H1 (cell line): Measurements from ENCODE around the gene POU4F1. TPM values are rescaled to one million over a fixed set of nuclear protein-coding genes. Genes with fewer than 3 reads are reported as not detected.

Source experiments
- CTCF ChIA-PET: fragments of 300-600 bp; sonication (Branson Sonifier 250); formaldehyde crosslinking; loops from one replicate; lab custom pipeline; 2021; ENCODE audit not compliant: partially characterized antibody; lab: Charles Lee
- POLR2A ChIA-PET: fragments of 300-600 bp; sonication (Branson Sonifier 250); formaldehyde crosslinking; loops from one replicate; lab custom pipeline; 2021; ENCODE audit warnings: inconsistent platforms; ENCODE audit not compliant: partially characterized antibody; lab: Charles Lee
- DNase-seq, 2 experiments: peaks; one replicate each; pipeline versions ENCODE4 v3.0.0 to v3.0.0-alpha.2; 2010 to 2022; ENCODE audit warnings: low spot score in 2 of 2, low read depth in 1 of 2, mixed read lengths in 1 of 2
- FAIRE-seq: peaks from 2 replicates; lab custom pipeline; 2011; peaks lifted over from hg19 to GRCh38; lab: Jason Lieb, UNC
- H2AFZ ChIP-seq: 2 replicates; pipeline ENCODE4 v1.8.1; 2012; ENCODE audit warnings: low read length, inconsistent platforms
- H2AK5ac ChIP-seq: 2 replicates; pipeline ENCODE4 v1.6.1; 2013; ENCODE audit warnings: low read depth, low read length
- H2BK120ac ChIP-seq: replicated peaks from 2 replicates; pipeline ENCODE3; 2013; ENCODE audit warnings: low read depth, low read length, inconsistent platforms
- H2BK12ac ChIP-seq: 2 replicates; pipeline ENCODE4 v1.6.1; 2013; ENCODE audit warnings: low read depth, low read length
- H2BK15ac ChIP-seq: 2 replicates; pipeline ENCODE4 v1.6.1; 2013; ENCODE audit warnings: low read length
- H2BK20ac ChIP-seq: 2 replicates; pipeline ENCODE4 v1.6.1; 2013; ENCODE audit warnings: low read length
- H2BK5ac ChIP-seq: 2 replicates; pipeline ENCODE4 v1.6.1; 2013; ENCODE audit warnings: low read depth, low read length
- H3K14ac ChIP-seq: 2 replicates; pipeline ENCODE4 v1.6.1; 2013; ENCODE audit warnings: inconsistent platforms; ENCODE audit not compliant: insufficient read length
- H3K18ac ChIP-seq: 2 replicates; pipeline ENCODE4 v1.6.1; 2013; ENCODE audit warnings: low read length; ENCODE audit errors: extremely low read depth
- H3K23ac ChIP-seq: 2 replicates; pipeline ENCODE4 v1.6.1; 2013; ENCODE audit warnings: inconsistent platforms; ENCODE audit not compliant: insufficient read length
- H3K23me2 ChIP-seq: 2 replicates; pipeline ENCODE4 v1.6.1; 2013; ENCODE audit warnings: low read depth, low read length
- H3K27ac ChIP-seq: 2 replicates; pipeline ENCODE4 v1.6.1; 2011; ENCODE audit warnings: low read depth, low read length, inconsistent platforms
- H3K27me3 ChIP-seq, 4 experiments: replicated peaks in 1 of 4; 1 replicate in 1 of 4; 2 replicates in 3 of 4; pipeline versions ENCODE4 v1.6.1 to v1.8.1; 2011 to 2013; ENCODE audit warnings: low read length in 3 of 4, mild to moderate bottlenecking in 3 of 4, inconsistent platforms in 2 of 4, mixed read lengths in 2 of 4, moderate library complexity in 1 of 4; ENCODE audit not compliant: control insufficient read depth in 3 of 4, insufficient read depth in 3 of 4; ENCODE audit errors: extremely low read depth in 1 of 4
- H3K36me3 ChIP-seq, 4 experiments: 2 replicates each; pipeline versions ENCODE4 v1.6.1 to v1.8.1; 2011 to 2013; ENCODE audit warnings: mild to moderate bottlenecking in 4 of 4, low read length in 3 of 4, moderate library complexity in 2 of 4, control low read depth in 1 of 4, inconsistent platforms in 1 of 4; ENCODE audit not compliant: insufficient read depth in 4 of 4, control insufficient read depth in 2 of 4
- H3K4ac ChIP-seq: replicated peaks from 2 replicates; pipeline ENCODE3; 2013; ENCODE audit warnings: low read length, low read depth, mixed read lengths, inconsistent platforms; ENCODE audit not compliant: insufficient read length
- H3K4me1 ChIP-seq, 4 experiments: replicated peaks in 1 of 4; 1 replicate in 1 of 4; 2 replicates in 3 of 4; pipeline versions ENCODE4 v1.6.1 to v1.8.1; 2011 to 2013; ENCODE audit warnings: low read length in 3 of 4, inconsistent platforms in 2 of 4, mixed read lengths in 1 of 4; ENCODE audit not compliant: insufficient read depth in 4 of 4, control insufficient read depth in 3 of 4
- H3K4me2 ChIP-seq, 2 experiments: 2 replicates each; pipeline versions ENCODE4 v1.6.1 to v1.8.1; 2011 to 2013; ENCODE audit warnings: low read depth in 2 of 2, low read length in 2 of 2, control low read depth in 1 of 2, inconsistent platforms in 1 of 2, mild to moderate bottlenecking in 1 of 2; ENCODE audit not compliant: insufficient read depth in 1 of 2
- H3K4me3 ChIP-seq, 4 experiments: fragments of 200-600, 300-600 bp in 1 of 4; sonication (generic), shearing (Covaris generic), sonication (Bioruptor Twin) in 1 of 4; 2 replicates each; pipeline versions ENCODE4 v1.5.1 to v1.8.1; 2011 to 2016; ENCODE audit warnings: low read length in 4 of 4, low read depth in 3 of 4, control low read depth in 2 of 4, inconsistent platforms in 2 of 4, mild to moderate bottlenecking in 2 of 4, mixed read lengths in 1 of 4, moderate library complexity in 1 of 4; ENCODE audit not compliant: insufficient read depth in 2 of 4; ENCODE audit errors: extremely low read depth in 1 of 4
- H3K56ac ChIP-seq: replicated peaks from 2 replicates; pipeline ENCODE3; 2013; ENCODE audit warnings: low read depth, mild to moderate bottlenecking, mixed read lengths, low read length, inconsistent platforms; ENCODE audit not compliant: insufficient read length
- H3K79me1 ChIP-seq: 2 replicates; pipeline ENCODE4 v1.6.1; 2013; ENCODE audit warnings: low read depth, low read length, control low read depth
- H3K79me2 ChIP-seq, 2 experiments: 2 replicates each; pipeline versions ENCODE4 v1.6.1 to v1.8.1; 2012 to 2013; ENCODE audit warnings: low read length in 2 of 2, mild to moderate bottlenecking in 2 of 2, inconsistent platforms in 1 of 2; ENCODE audit not compliant: insufficient read depth in 2 of 2, control insufficient read depth in 1 of 2
- H3K9ac ChIP-seq, 4 experiments: replicated peaks in 1 of 4; 1 replicate in 1 of 4; 2 replicates in 3 of 4; pipeline versions ENCODE4 v1.6.1 to v1.8.1; 2011 to 2013; ENCODE audit warnings: low read depth in 3 of 4, low read length in 3 of 4, control low read depth in 2 of 4, mild to moderate bottlenecking in 2 of 4, moderate library complexity in 2 of 4, inconsistent platforms in 1 of 4; ENCODE audit errors: extremely low read depth in 1 of 4
- H3K9me3 ChIP-seq, 2 experiments: 2 replicates each; pipeline versions ENCODE4 v1.6.1 to v1.8.1; 2012 to 2013; ENCODE audit warnings: mild to moderate bottlenecking in 2 of 2, moderate library complexity in 2 of 2, control low read depth in 1 of 2, inconsistent platforms in 1 of 2, low read depth in 1 of 2, low read length in 1 of 2, mixed read lengths in 1 of 2; ENCODE audit not compliant: insufficient read depth in 2 of 2
- H4K20me1 ChIP-seq, 2 experiments: replicated peaks in 1 of 2; 2 replicates each; pipeline versions ENCODE3 to v1.8.1; 2011 to 2013; ENCODE audit warnings: inconsistent platforms in 2 of 2, low read length in 2 of 2, mild to moderate bottlenecking in 1 of 2; ENCODE audit not compliant: insufficient read depth in 2 of 2, control insufficient read depth in 1 of 2
- H4K5ac ChIP-seq: 2 replicates; pipeline ENCODE4 v1.6.1; 2013; ENCODE audit warnings: low read length, low read depth, mixed read lengths, inconsistent platforms; ENCODE audit not compliant: insufficient read length
- H4K8ac ChIP-seq: 2 replicates; pipeline ENCODE4 v1.8.0; 2013; ENCODE audit warnings: mild to moderate bottlenecking, moderate library complexity, low read length, inconsistent platforms; ENCODE audit not compliant: insufficient read depth; ENCODE audit errors: extremely low read depth
- H4K91ac ChIP-seq: replicated peaks from 2 replicates; pipeline ENCODE3; 2013; ENCODE audit warnings: low read length, mixed read lengths, inconsistent platforms; ENCODE audit not compliant: insufficient read length
- CBX8 ChIP-seq: fragments of 300-800, 300-1000 bp; sonication (generic); IDR thresholded peaks from 2 replicates; pipeline ENCODE4 v1.7.1; 2016; ENCODE audit warnings: low read depth, low read length, borderline replicate concordance
- CHD1 ChIP-seq: IDR thresholded peaks from 2 replicates; pipeline ENCODE4 v1.6.1; 2012; ENCODE audit warnings: low read depth, low read length, improper control_type of control experiment
- CHD2 ChIP-seq: IDR thresholded peaks from 2 replicates; pipeline ENCODE4 v1.6.1; 2012; ENCODE audit warnings: low read length, improper control_type of control experiment
- POLR2A ChIP-seq, 2 experiments: IDR thresholded peaks; 1 replicate in 1 of 2; 2 replicates in 1 of 2; pipeline ENCODE4 v1.6.1; 2011; ENCODE audit warnings: low read depth in 2 of 2, low read length in 2 of 2, mild to moderate bottlenecking in 2 of 2; ENCODE audit errors: control extremely low read depth in 1 of 2
- WGBS, 2 experiments: shearing (Covaris generic) in 1 of 2; methylation state at CpG; one replicate each; pipeline versions ENCODE4 v1.1.6 to v1.1.7; 2013 to 2015; ENCODE audit warnings: low lambda C conversion rate in 2 of 2, mixed read lengths in 2 of 2, inconsistent platforms in 1 of 2, low coverage in 1 of 2, missing lambda C conversion rate in 1 of 2; ENCODE audit not compliant: insufficient replicate concordance in 2 of 2, insufficient coverage in 1 of 2, insufficient read length in 1 of 2; ENCODE audit errors: extremely low coverage in 1 of 2, missing lambda C conversion rate in 1 of 2; 5-methylcytosine and 5-hydroxymethylcytosine counted together
- polyA plus RNA-seq, 7 experiments: library from polyadenylated mRNA; depleted of rRNA in 3 of 7; stranded (reverse) in 5 of 7; unstranded in 2 of 7; fragments of >200 nt in 5 of 7; fragments of 200-250 nt in 2 of 7; gene quantifications; 1 replicate in 5 of 7; 2 replicates in 1 of 7; 4 replicates in 1 of 7; pipeline versions ENCODE4 v1.2.1 to v1.2.3, GENCODE V29; 2011 to 2013; ENCODE audit warnings: missing spikeins in 2 of 7, mixed read lengths in 2 of 7
- total RNA-seq: library from RNA; stranded (reverse); fragmentation: NEBNext Ultra II Directional; extraction: Animal tissue kit (Norgen Biotek cat#: 25700); gene quantifications from 2 replicates; pipeline ENCODE4 v1.2.1, GENCODE V29; 2021

Gene POU4F1
- total and polyA plus RNA-seq, 2 of the 8 experiments (the other 6 are each of a cell fraction or from before 2014, with no cell fraction given): 0.09 to 0.32 TPM

GRCh38 chr13:78593129-78593528 is 10.2 kb downstream of the POU4F1 start:
- no peak overlapping the region for H3K4ac ChIP-seq
- H3K4me3 ChIP-seq: no peak overlapping the region
- no peak overlapping the region for H2BK5ac ChIP-seq
- no peak overlapping the region for H3K14ac ChIP-seq
- ChIA-PET CTCF (interaction anchor here (0.7 to 1.0 kb wide), 3 partner anchors 9 to 18 kb away, joined by 3 read pairs; no protein-coding TSS in a partner anchor), POLR2A (interaction anchor here (1.4 to 4.2 kb wide), 2 partner anchors 14 to 65 kb away, joined by 5 to 32 read pairs; no protein-coding TSS in a partner anchor)
- no peak for FAIRE-seq
- peak overlapping the region in 1 of 2 experiments; percentile 64; a peak in 1 of 4 replicates for H3K4me2 ChIP-seq
- TF ChIP-seq POLR2A (IDR thresholded peaks at IDR 0.05; ENCODE audit: control extremely low read depth in 1 of 2, low read depth in 2 of 2, low read length in 2 of 2): no peak
- peak; percentile 84; the same call in 1 of the 2 replicates for TF ChIP-seq CBX8
- TF ChIP-seq CHD2: no peak
- TF ChIP-seq CHD1: no peak
- H2BK20ac ChIP-seq: no peak overlapping the region
- H3K18ac ChIP-seq: no peak overlapping the region
- H3K23ac ChIP-seq: no peak overlapping the region
- no peaks in the 10 kb centered on the region for H3K79me1 ChIP-seq
- no peak overlapping the region for H4K91ac ChIP-seq
- H3K4me1 ChIP-seq: peaks cover 3 to 19% (median 8%) of the 10 kb centered on the region in 4 experiments
- WGBS, 2 experiments: 17% methylated on average over 13 of the region's 13 CpGs; no CpG with 5 or more reads in 1 of the 2 experiments
- peaks cover 41 to 81% (median 69%) of the 10 kb centered on the region in 4 experiments for H3K27me3 ChIP-seq
- no peak overlapping the region for H3K27ac ChIP-seq
- H4K20me1 ChIP-seq: peaks cover 6 to 12% of the 10 kb centered on the region in 2 experiments
- H2BK120ac ChIP-seq: no peak overlapping the region
- H2BK12ac ChIP-seq: no peak overlapping the region
- no peaks in the 10 kb centered on the region for H3K9me3 ChIP-seq
- no peak overlapping the region for H3K9ac ChIP-seq
- H3K36me3 ChIP-seq: no peaks in the 10 kb centered on the region; a peak in 1 of 8 replicates
- DNase-seq: no peak
- no peak overlapping the region for H3K56ac ChIP-seq
- H4K8ac ChIP-seq: no peak overlapping the region
- H2BK15ac ChIP-seq: no peak overlapping the region
- no peaks in the 10 kb centered on the region for H3K79me2 ChIP-seq
- H2AFZ ChIP-seq: no peak overlapping the region
- no peak overlapping the region for H2AK5ac ChIP-seq
- H4K5ac ChIP-seq: no peak overlapping the region
- H3K23me2 ChIP-seq: peaks cover 7% of the 10 kb centered on the region; the same call in 1 of the 2 replicates
